Skeletal muscle cell (primary cell): ENCODE results near the gene RAD51B.

Experiments used
- DNase-seq: peaks from one replicate; pipeline ENCODE4 v3.0.0-alpha.2; 2010; ENCODE audit warnings: low read depth
- H3K4me3 ChIP-seq: 2 replicates; pipeline ENCODE4 v1.5.1; 2011; ENCODE audit warnings: low read depth, mild to moderate bottlenecking, control low read depth, low read length, moderate library complexity

The RAD51B gene

DNA sequence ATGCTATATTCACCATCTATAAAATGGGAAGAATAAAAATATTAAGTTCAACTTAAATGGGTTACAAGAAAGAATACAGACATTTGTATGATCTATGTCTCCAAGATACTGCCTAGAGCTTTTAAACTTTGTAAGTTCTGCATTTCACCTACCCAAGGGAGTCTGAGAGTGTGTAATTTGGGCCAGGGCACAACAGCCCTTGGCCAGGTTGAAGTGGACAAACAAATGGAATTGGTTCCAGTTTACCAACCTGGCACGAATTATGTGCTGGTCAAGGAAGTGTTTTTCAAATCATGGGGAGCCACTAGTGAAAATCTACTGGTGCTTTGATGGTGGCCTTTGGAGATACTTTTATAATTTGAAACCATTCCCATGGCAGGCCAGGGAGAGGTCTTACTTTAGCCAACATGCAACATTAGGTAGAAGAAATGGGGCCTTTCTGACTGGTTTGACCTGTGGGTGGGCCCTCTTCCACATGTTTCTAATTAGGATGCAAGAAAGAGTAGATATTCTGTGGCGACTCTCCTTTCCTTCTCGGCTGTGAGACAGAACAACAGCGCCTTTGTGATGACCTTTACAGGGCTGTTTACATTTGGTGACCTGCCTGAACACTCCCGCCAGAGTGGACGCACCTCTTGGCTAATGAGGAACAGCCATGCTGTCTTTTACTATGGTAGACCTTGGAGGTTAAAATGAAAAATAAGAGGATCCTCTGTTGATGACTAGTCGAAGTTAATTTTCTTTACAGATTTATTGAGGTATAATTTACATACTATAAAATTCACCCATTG is 496.7 kb downstream of the RAD51B start:
- no peak for DNase-seq
- no peak overlapping the region for H3K4me3 ChIP-seq

GRCh38 chr14:68317239-68317638 is 497.7 kb downstream of the RAD51B start:
- DNase-seq, result no peak
- H3K4me3 ChIP-seq, result no peak overlapping the region

DNA sequence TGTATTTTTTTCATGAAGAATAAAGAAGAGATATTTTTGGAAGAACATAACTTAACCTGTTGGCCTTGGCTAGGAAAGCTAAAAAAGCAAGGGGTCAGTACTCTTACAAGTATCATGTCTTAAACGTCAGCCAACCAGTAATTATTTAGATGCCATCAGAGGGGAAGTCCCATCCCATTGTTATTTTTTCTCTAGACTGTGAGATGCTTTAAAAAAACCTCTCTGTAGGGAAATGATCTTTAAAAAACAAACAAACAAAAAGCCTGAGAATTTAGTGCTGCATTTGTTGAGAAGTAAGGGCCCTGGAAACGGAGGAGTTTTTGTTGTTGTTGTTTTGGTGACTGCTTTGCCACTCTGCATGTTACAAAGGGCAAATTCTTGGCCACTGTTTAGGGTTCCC is 499.2 kb downstream of the RAD51B start:
- no peak overlapping the region for H3K4me3 ChIP-seq
- no peak for DNase-seq

- H3K4me3 ChIP-seq, result no peak overlapping the region
- no peak for DNase-seq
These were observed 500.9 kb downstream of the RAD51B start for GRCh38 chr14:68320495-68320894.

DNA sequence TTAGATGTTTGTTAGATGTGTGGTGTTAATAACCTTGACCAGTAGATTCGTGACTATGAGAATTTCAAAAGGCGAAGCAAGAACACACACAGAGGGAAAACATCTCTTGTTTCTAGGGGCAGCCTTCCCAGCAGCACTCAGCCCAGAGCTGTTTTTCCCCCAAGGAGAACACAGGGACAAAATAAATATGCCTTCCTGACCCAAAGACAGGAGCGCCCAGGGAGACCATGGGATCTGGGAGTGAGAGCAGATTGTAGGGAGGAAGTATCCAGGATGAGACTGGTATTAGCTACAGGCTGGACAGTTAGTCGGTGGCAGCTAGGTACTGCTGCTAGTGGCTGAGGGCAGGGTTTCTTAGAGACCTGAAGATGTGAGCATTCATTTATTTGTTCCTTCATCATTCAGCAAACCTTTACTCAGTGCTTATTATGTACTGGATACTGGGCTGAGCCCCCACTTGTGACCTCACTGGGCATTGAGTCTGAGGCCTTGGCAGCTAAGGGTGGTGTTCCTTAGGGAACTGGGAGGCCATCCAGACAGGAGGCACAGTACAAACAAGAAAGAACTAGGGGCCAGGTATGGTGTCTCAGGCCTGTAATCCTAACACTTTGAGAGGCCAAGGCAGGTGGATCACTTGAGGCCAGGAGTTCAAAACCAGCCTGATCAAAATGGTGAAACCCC is 503.5 kb downstream of the RAD51B start:
- no peak for DNase-seq
- no peak overlapping the region for H3K4me3 ChIP-seq

DNA sequence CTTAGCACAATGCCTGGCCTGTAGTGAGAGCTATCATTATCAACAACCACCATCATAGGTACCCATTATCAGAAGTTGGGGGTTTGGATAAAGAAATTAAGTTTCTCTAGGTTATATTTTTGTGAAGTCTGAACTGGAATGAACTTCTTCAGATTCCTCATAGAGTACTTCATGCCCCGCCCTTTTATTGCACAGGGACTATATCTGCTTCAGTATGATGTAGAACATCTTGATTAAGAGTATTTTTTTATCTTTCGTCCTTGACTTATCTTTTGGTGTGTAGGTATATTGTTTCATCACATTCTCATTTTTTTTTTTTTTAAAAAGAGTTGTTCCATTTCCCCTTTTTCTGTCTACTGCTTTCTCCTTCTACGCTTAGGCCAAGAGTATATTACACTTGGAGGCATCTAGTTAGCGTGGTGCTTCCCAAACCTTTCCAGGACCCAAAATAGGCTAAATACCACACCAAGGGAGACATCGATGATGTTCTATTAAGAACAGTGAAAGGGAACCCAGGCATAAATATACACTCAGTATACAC is 505.8 kb downstream of the RAD51B start:
- no peak overlapping the region for H3K4me3 ChIP-seq
- no peak for DNase-seq

DNA sequence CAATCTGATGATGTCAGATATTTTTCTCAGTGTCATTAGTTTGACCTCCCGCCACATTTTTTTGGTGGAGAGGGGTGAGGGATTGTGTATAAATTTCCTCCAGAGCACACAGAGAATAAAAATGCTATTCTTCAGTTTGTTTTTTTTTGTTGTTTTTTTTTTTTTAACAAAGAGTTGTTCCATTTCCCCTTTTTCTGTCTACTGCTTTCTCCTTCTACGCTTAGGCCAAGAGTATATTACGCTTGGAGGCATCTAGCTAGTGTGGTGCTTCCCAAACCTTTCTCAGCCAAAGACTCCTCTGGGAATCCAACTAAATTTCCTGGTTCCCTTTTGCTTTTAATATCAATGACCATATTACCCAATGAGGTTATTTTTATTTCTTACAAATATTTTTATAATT is 507.7 kb downstream of the RAD51B start:
- no peak for DNase-seq
- no peak overlapping the region for H3K4me3 ChIP-seq

GRCh38 chr14:68328509-68328908 is 508.9 kb downstream of the RAD51B start:
- H3K4me3 ChIP-seq, result no peak overlapping the region
- no peak for DNase-seq

DNA sequence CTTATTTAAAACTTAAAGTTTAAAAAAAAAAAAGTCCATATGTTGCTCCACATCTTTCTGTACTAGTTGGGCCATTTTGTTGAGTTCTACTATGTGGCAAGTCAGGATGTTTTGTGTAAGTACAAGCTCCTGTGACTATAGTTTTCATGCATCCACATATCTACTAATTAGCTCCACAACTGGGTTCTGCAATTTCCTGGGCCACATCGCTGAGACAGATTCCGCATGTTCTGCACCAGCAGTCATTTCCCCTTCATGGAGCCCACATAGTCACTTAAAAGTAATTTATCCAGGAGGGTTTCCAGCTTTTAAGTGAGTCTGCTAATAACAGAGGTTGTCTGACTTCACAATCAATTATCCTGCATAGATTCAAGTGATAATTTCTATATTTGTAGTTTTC is 511.8 kb downstream of the RAD51B start:
- no peak overlapping the region for H3K4me3 ChIP-seq
- no peak for DNase-seq

GRCh38 chr14:68331991-68332390 is 512.4 kb downstream of the RAD51B start:
- no peak for DNase-seq
- no peak overlapping the region for H3K4me3 ChIP-seq

GRCh38 chr14:68333262-68333661 is 513.7 kb downstream of the RAD51B start:
- no peak overlapping the region for H3K4me3 ChIP-seq
- DNase-seq, result no peak

DNA sequence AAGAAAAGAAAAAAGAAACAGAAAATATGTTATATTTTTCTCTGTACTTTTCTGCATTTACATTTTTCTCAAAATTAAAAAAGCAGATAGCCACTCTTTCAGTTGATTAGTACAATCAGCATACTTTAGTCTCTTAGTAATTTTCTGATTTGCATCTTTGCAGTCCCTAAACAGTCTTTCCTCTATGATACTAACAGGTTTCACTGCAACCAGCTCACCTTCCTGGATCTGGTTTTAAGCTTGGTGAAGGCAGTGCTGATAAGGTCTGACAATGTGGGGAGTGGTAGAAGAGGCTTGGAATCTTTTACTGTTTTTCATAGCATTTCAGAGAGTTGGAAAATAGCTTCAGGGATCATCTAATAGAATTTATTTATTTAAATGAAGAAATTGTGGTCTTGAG is 515.7 kb downstream of the RAD51B start:
- DNase-seq, result no peak
- H3K4me3 ChIP-seq, result no peak overlapping the region

GRCh38 chr14:68336165-68336564 is 516.6 kb downstream of the RAD51B start:
- no peak overlapping the region for H3K4me3 ChIP-seq
- DNase-seq, result no peak

GRCh38 chr14:68337279-68337678 is 517.7 kb downstream of the RAD51B start:
- no peak for DNase-seq
- H3K4me3 ChIP-seq, result no peak overlapping the region

DNA sequence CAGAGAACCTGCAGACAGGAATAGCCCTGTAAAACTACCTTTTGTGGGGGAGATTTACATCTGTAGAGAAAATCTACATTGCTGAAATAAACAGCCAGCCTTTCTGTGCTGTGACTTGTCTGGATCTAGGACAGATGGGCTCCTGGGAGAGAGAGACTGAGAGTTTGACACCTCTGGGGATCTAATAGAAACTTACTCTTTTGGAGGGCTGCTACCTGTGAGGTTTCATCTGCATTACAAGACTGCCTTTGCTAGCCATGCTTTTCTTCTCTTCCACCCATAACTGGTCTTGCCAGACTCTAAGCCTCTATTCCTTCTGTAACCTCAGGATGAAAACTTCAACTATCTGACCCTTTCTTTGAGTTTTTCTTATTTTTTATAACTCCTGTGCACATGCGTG is 520.7 kb downstream of the RAD51B start:
- no peak for DNase-seq
- H3K4me3 ChIP-seq, result no peak overlapping the region

DNA sequence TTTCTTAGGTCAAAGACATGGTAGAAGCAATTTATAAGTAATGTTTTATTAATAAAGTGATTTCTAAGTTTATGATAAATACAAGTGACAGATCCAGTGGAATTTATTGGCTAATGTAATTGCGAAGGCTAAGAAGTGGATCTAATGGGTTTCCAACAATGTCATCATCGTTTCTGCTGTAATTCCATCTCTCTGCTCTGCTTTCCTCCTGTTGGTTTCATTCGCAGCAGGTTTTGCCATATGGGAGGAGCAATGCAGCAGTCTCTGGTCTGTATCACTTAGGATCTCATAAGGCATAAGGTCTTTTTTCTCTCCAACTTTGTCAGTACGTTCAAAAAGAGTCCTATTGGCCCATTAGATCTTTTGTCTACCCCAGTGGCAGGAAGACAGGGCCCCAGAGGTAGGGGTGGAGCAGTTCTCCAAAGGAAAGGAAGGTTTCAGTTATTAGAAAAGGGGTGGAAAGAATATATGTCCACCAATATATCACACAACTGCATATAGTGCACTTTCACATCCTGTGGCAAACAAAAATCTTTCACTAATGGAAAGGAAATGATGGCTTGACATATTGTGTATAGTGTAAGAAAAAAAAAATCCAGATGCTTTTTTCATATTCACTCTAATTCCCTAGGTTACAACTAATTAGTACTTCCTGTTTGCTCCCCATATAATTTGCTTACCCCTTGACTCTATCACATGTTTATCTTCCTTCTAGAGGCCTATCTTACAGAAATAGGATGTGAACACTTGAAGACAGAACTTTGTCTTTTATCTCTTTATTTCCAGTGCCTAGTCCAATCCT is 522.0 kb downstream of the RAD51B start:
- no peak overlapping the region for H3K4me3 ChIP-seq
- DNase-seq, result no peak

DNA sequence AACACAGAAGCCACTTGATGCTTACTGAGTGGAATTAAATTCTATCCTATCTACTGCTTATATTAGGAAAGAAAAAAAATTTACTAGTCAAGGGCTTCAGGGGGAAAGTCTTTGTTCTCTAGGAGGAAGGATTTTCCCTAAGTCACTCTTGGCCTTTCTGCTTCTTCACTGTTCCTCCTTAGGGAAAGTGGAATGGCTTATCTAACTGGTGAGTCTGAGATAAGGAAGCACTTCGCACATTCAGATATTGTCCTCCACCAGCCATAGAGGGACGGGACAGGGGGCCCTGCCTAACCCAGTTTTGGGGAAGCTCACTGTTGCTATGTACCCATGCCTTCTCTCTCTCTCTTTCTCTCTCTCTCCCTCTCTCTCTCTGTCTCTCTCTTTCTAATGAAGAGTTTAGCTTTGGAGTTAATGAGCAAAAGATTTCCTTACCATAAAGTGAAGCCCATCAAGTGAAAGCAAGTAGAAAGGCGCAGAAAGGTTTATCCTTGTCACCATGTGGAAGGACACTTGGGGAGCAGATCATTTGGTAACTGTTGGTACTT is 522.7 kb downstream of the RAD51B start:
- no peak for DNase-seq
- H3K4me3 ChIP-seq, result no peak overlapping the region

DNA sequence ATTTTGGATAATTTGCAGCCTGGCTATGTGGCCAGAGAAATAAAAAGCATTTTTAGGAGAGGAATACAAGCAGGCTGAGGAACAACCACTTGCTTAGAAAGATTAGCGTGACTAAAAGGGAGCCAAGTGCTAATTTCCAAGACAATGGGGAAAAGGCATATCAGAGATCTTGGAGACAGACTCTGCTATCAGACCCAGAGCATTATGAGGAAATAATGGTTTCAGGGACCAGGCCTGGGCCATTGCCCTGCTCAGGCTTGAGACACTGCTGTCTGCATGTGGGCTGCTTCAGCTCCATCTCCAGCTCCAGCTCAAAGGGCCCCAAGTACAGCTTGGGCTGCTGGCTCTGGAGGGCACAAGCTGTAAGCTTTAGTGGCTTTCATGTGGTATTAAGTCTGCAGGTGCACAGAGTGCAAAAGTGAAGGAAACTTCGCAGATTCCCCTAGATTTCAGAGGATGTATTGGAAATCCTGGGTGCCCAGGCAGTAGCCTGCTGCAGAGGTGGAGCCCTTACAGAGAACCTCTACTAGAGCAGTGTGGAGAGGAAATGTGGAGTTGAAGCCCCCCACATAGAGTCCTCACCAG is 524.0 kb downstream of the RAD51B start:
- H3K4me3 ChIP-seq, result no peak overlapping the region
- no peak for DNase-seq

DNA sequence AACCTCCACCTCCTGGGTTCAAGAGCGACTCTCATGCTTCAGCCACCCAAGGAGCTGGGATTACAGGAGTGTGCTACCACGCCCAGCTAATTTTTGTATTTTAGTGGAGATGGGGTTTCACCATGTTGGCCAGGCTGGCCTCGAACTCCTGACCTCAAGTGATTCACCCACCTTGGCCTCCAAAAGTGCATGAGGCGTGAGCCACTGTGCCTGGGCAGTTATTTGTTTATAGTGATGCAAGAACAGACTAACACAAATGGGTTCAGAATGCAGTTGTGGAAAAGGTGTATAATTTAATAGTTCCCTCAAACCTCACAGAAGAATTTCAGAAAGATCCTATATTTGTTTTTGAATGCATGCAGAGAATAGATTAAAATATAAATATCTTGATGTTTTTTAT is 526.2 kb downstream of the RAD51B start:
- no peak overlapping the region for H3K4me3 ChIP-seq
- no peak for DNase-seq
